HG02571 (cell line): Measurements from ENCODE around the gene SYCE3.

ENCODE experiments used
- ATAC-seq: cut with Tn5 transposase; IDR thresholded peaks from one replicate; pipeline ENCODE4 v1.9.1; 2021; ENCODE audit warnings: mild to moderate bottlenecking, moderate library complexity; ENCODE audit not compliant: unreplicated experiment

SYCE3 gene

GRCh38 chr22:50576806-50577696 lies 14.3 kb upstream of the SYCE3 start:
- ATAC-seq = no peak

GRCh38 chr22:50576070-50576469 lies 13.4 kb upstream of the SYCE3 start:
- no peak for ATAC-seq

GRCh38 chr22:50575426-50575941 lies 12.8 kb upstream of the SYCE3 start:
- ATAC-seq = no peak

DNA sequence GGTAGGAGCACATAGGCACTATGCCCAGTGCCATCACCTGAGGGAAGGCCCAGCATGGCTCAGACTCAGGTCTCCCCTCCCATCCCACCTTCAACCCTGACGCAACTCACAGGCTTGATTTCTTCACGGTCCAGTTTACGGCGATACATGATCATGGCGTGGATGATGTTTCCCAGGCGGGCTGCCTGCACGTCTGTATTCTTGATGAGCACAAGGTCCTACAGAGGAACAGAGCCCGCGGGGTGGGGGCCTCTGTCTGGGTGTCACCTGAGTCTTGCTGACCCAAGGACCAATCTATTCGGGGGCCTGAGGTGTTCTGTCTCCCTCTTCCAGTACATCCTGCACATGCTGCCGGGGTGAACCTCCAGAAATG lies 11.7 kb upstream of the SYCE3 start:
- ATAC-seq = no peak

DNA sequence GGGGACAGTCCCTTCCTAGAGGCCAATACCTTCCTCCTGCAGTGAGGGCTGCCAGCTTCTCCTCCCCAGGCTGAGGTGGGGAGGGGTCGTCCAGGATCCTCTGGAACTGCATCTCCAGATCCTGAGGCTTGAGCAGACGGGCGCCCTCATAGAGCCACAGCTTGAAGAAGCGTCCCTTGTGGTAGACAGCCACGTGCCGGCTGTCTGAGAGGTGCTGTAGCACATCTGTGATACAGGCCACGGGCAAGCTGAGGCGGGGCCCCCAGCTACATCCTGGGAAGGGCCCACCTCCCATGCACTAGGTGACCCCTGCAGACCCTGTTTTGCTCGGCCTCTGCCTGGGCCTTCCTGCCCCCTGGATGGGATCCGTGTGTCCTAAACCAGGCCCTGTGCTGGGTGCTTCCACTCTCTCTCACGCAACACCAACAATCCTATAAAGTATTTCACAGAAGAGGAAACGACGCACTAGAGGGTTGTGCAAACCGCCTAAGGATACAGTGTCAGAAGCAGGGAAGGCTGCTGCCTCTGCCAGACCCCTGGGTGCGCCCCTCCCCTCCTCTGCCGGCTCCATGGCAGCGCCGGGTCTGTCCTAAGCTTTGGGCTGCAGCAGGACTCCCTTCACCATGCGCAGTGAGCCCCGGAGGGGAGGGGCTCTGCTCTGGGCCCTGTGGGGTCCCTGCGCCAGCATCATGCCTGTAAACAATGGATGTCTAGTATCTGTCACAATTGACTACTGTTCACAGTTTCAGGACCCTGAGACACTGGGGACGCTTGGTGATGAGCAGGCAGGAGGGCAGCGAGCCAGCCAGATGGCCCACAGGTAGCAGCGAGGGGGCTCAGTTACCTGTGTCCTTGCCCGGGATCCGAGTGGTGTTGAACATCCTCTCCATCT lies 11.0 kb upstream of the SYCE3 start:
- no peak for ATAC-seq

- ATAC-seq = no peak
Measured at GRCh38 chr22:50572965-50573364, 10.2 kb upstream of the SYCE3 start.

DNA sequence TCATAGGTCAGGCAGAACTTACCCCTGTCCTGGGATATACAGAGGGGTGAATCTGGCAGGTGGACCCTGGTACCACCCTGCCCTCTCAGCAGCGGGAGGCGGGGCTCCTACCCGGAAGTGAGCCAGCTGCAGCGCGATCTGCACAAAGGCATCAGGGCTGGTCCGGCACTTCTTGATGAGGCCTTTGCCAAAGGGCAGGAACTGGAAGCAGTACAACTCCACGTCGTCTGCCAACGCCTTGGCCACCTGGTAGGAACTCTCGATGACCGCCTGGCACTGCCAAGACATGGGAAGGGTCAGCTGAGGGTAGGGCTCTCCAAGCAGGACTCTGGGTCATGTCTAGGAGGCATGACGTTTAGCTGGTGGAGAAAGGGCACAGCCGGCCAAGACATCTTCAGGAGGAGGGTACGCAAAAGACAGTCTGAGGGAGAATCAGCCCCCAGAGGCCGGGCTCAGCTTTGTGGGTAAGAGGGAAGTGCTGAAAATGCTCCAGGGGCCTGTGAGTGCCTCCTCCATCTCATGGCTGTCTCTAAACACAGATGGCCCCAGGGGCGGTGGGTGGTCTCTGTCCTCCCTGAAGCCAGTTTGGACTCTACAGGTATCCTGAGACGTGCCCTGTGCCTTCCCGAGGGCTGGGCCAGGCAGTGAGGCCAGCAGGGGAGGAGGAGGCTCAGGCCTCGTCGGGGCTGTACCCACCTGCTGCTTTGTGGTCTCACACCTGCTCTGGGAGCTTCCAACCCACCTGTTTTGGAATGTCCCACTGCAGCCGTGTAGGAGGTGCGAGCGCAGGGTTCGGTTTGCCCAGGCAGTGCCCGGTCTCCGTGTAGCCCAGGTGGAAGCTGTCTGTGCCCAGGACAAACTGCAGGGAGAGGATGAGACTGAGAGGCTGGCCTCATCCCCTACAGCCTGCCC lies 8.8 kb upstream of the SYCE3 start:
- no peak for ATAC-seq

DNA sequence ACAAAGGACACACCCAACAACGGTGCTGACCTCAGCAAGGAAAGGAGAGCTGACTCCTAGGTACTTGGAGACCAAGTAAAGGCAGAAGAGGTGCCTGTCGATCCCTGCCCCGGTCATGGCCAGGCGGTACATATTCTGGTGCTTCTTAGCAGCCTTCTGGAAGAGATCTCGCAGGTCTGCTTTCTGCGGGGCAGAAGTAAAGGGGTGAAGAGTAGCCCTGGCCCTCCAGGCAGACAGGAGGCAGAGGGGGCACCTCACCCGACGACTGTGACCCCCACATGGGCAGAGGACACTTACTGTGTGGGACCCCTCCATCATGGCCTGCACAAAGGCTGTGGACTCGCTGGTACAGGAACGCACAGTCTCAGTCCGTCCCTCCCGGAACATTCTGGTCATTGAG lies 8.1 kb upstream of the SYCE3 start:
- no peak for ATAC-seq

- no peak for ATAC-seq
Measured at GRCh38 chr22:50569896-50570535, 7.3 kb upstream of the SYCE3 start.

- ATAC-seq = no peak
Measured at GRCh38 chr22:50569041-50569459, 6.3 kb upstream of the SYCE3 start.

GRCh38 chr22:50568626-50569025 lies 5.9 kb upstream of the SYCE3 start:
- no peak for ATAC-seq

DNA sequence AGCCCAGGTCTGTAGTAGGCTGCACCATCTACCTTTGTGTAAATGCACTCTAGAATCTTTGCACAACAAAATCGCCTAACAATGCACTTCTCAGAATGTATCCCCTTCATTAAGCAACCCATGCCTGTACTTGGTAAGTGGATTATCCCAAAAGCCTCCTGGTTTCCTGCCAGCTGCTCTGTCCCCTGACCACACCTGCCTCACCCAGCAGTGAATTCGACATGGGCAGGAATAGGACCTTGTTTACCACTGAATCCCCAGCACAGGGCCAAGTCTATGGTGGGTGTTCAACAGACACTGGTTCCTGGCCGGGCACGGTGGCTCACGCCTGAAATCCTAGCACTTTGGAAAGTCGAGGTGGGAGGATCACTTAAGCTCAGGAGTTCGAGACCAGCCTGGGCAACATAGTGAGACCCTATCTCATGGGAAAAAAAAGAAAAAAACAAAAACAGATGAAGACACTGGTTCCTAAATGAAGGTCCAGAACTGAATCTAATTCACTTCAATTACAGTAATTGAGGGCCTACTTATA lies 5.1 kb upstream of the SYCE3 start:
- no peak for ATAC-seq

GRCh38 chr22:50564289-50564688 lies 1.6 kb upstream of the SYCE3 start:
- no peak for ATAC-seq

- ATAC-seq = no peak
Measured at GRCh38 chr22:50563413-50564160, 868 bp upstream of the SYCE3 start.

DNA sequence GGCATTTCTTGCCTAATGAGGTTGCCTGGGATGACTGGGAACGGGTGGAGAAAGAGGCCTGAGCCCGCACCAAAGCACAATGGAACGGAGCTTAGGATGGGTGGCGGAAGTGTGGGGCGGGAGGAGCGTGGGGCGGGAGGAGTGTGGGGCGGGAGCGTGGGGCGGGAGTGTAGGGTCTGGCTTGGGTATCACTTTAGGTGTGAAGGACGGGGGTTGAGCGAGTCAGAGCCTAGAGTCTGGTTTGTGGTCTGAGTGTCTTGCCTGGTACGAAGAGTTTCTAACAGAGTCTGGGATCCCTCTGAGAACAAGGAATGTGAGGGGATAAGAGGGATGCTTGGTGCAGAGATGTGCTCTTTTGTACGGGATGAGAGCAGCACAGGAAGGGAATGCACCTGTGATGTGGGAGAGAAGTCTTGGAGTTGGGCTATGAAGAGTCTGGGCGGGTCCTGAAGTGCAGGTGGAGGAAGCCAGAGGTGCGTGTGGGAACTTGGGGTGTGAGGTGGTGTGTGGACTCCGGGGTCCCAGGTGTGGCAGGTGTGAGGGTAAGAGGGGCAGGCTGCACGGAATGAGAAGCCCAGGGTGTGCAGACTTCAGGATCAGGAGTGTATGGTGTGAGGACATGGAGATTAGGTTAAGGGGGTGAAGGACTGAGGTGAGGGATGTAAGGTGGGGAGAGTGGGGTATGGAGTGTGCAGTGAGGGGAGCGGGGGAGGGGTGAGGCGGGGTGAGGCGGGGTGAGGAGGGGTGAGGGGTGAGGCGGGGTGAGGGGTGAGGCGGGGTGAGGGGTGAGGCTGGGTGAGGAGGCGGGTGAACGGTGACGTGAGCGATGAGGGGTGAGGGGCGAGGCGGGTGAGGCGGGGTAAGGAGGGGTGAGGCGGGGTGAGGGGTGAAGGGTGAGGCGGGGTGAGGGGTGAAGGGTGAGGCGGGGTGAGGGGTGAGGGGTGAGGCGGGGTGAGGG lies 1.0 kb downstream of the SYCE3 start:
- ATAC-seq = no peak

- ATAC-seq = no peak
Measured at GRCh38 chr22:50560034-50560433, 2.7 kb downstream of the SYCE3 start.

- no peak for ATAC-seq
Measured at GRCh38 chr22:50556703-50557102, 6.0 kb downstream of the SYCE3 start.

- no peak for ATAC-seq
Measured at GRCh38 chr22:50553310-50553709, 9.4 kb downstream of the SYCE3 start.
